ENCODE data around the gene LZTR1. TPM values are rescaled to one million over a fixed set of nuclear protein-coding genes. Genes with fewer than 3 reads are reported as not detected.
A peak's percentile ranks its signal among the peaks of the same experiment; 100 is the strongest.
"Not testable (repeated sequence)": the region's sequence is repeated elsewhere in the genome, so short reads cannot be mapped to it uniquely, and the experiment has no call there.

LZTR1 gene
- total RNA-seq, 1 donor from 2014 or later = 24.7 TPM

DNA sequence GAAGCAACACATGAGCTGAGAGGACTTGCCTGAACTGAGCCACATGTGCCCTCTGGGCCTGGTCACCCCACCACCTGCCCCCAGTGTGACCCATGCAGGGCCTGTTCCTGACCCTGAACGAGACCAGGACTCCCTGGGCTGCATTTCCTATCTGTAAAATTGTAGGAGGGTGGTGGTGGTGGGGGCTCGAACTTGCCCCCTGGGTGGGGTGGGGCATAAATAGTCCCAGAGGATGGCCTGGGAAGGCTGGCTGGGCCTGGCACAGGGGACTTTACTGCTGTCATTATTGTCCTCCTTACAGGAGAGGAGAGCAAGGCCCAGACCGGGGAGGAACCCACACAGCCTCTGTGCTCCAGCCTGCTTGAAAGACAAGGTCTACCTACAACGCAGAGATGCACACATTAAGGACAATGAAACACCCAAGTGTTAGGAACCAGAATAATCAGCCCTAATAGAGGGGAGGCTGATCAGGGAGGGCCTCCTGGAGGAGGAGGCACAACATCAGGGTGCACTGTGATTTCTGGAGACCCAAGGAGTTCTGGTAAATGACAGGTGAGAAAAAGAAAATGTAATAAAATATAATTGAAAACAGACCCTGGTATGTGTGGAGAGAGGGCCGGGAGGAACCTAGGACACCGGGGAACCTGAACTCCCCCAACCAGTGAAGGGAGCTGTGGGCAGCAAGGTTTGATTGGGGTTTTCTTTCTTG is 17.9 kb upstream of the LZTR1 start:
- ATAC-seq (ENCODE audit: poor library complexity) (no peak), DNase-seq (peak; percentile 20)
- intact Hi-C loops (cut with DNase I) = no loop called here

DNA sequence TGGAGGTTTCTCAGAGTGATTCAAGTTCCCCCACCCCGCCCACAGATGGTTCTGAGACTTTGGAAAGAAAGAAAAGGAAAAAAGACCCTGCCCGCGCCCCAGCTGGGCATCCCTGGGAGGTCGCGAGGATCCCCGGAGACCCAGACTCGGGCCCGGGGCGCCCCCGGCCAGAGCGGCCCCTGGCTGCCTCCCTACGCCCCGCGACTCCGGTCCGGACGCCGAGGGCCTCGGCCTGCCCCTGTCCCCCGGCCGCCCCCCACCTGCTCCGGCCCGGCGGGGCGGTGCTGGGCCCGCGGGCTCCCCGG is 17.3 kb upstream of the LZTR1 start:
- DNase-seq = peak; percentile 10
- intact Hi-C loops (cut with DNase I) = no loop called here
- no peak for ATAC-seq (ENCODE audit: poor library complexity)

DNA sequence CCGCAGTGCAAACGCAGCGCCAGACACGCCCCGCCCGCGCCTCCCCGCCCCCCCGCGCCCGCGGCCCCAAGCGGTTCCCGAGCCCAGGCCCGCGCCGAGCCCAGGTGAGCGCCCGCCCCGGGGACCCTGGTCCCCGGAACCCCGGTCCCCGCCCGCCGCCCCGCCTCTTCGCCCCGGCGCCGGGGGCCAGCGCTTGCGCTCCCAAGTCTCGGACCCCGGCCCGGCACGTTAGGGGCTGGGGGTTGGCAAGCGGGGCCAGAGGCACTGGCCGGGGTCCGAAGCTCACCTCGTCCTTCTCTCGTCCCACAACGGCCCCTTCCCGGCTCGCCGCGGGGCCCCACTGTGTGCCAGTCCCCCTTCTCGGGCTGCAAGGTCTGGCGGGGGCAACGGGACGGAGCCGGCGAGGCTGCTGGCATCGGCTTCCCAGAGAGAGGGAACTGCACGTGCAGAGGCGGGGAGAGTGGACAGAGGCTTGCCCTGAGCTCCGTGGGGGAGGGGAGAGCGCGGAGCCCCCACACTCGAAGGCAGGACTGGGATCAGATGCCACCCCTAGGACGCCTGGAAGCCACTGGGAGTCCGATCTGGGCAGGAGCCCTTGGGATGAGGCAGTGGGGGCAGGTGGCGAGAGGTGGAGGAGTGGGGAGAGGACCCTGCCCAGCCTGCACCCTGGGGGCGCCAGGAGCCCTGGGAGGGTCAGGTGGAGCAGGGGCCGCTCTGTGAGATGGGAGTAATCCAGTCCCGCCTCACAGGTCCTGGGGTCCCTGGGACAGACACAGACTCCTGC is 16.8 kb upstream of the LZTR1 start:
- DNase-seq (peak; percentile 47), ATAC-seq (ENCODE audit: poor library complexity) (no peak)
- intact Hi-C loops (cut with DNase I) = no loop called here

DNA sequence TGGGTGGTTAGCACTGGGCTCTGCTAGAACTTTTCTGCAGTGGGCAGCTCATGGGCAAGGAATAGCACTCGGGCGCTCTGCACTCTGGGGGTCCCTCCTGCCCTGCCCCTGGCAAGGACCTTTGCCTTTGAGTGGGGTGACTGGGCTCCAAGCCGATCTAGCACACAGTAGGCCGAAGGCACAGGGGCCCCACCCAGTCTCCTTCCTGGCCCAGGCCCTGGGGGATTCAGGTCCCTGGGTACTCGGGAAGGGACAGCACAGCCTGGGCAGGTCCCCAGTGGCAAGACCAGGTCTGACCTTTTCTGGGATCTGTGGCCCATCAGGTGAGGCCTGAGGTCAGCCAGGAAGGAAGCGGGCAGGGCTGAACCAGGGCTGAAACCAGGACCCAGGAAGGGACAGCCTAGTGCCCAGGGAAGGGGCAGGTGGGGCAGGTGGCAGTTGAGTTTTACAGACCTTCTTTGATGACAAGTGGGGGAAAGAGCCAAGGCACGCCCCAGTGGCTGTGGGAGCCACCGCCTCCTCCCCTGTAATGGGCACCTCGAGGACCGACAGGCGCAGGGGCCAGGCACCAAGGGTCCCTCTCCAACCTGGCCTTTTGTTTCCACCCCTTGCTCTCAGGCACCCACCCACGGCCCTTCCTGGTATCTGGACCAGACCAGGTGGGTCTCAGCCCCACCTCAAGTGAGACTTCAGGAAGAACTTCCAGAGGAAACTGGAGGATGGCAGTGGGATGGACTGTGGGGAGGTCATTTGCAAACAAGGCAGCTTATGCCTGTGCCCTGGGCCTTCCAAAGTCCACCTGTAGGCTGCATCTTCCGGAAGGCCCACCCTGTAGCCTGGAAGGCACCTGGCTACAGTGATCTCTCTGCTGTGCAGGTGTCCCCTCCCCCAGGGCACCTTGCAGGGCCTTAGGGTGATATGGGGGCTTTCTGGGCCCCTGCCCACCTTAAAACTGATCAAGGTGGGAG is 15.9 kb upstream of the LZTR1 start:
- DNase-seq (peak; percentile 35), ATAC-seq (ENCODE audit: poor library complexity) (no peak)
- intact Hi-C loops (cut with DNase I) = no loop called here

DNA sequence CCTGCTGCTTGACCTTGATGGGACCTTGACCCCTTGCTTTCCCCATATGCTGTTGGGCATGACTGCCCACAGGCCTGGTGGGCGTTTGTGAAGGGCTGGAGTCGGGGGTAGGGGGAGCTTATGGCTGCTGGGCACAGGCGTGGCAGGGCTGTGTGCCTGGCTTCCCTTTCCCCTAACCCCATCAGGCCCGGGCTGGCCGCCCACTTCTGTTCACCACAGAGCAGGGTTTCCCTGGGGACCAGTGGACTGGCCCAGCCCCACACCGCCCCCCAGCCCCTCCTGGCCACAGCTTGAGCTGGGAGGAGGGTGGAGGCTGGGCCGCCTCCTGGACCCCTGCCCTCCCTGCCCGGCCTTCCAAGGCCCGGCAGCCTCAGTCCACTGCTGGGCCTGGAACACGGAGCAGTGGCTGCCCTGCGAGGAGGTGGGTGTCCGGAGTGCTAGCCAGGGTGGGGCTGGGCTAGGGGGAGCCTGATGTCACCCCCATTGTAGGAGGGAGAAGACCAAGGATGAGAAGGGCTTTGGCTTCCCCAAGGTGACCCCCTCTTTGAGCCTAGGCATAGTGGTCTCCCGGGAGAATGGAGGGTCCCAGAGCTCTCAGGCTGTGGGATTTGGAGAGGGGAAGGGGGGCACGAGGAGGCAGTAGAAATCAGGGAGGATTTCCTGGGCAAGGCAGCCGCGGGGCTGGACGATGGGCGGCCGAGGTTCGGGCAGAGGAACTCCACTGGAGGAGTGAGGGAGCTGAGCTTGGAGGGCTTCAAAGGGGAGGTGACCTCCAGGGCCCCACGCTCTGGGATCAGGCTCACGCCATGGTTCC is 15.0 kb upstream of the LZTR1 start, which contains the start of gene AIFM3:
TSS of gene AIFM3 (plus strand) at position 373 of the 814 bp plus-strand sequence. CDS start 690 bp downstream, outside the sequence.
- ATAC-seq (ENCODE audit: poor library complexity) = no peak
- DNase-seq = peak; percentile 36
- intact Hi-C loops (cut with DNase I) = no loop called here

DNA sequence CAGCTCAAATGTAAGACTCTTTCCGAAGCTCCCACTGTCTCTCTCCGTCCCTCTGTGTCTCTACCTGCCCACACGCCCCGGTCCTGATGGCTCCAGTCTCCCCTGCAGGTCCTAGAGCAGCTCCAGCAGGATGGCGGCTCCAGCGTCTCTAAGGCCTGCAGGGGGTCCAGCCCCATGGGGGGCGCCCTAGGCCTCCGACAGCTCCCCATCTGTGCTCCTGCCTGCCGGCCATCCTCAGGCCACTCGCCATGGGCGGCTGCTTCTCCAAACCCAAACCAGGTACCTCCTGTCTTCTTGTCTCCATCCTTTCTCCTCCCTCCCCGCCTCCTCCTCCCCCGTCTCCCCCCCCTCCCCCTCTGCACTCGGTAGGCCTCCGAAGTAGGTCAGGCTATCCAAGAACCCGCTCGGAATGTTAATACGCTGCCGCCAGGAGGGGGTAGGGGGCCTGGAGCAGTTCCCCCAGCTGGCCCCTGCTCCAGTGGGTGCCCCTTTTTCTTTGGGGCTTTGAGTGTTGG is 14.3 kb upstream of the LZTR1 start:
- intact Hi-C loops (cut with DNase I) = no loop called here
- no peak for DNase-seq
- no peak for ATAC-seq (ENCODE audit: poor library complexity)

DNA sequence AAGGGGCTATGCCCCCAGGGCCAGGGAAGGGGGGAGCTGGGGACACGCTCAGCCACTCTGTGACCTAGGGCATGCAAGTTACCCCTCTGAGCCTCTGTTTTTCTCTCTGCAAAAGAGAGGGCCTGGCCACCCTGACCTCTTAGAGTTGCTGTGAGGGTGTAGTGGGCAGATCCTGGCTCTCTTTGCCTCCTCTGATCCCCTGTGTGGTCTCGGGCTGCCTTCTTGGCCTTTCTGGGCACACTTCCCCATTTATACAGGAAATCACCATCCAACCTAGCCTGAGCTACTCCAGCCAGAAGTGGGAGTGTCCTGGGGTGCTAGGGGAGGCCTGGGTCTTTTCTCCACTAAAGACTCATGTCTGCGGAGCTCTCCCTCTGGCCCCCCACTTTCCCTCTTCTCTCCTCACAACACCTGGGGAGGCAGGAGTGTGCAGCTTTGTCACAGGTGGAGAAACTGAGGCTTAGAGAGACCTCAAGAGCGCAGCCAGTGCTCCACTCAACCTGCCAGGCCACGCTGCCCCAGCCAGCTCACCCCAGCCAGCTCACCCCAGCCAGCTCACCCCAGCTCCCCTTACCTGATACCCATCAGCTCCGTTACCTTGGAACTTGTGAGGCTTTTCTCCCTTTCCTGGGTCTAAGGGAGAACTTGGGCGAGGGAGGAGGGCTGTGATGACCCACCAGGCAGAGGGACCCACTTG is 13.7 kb upstream of the LZTR1 start:
- DNase-seq (no peak), ATAC-seq (ENCODE audit: poor library complexity) (peak; percentile 24)
- intact Hi-C loops (cut with DNase I) = no loop called here

DNA sequence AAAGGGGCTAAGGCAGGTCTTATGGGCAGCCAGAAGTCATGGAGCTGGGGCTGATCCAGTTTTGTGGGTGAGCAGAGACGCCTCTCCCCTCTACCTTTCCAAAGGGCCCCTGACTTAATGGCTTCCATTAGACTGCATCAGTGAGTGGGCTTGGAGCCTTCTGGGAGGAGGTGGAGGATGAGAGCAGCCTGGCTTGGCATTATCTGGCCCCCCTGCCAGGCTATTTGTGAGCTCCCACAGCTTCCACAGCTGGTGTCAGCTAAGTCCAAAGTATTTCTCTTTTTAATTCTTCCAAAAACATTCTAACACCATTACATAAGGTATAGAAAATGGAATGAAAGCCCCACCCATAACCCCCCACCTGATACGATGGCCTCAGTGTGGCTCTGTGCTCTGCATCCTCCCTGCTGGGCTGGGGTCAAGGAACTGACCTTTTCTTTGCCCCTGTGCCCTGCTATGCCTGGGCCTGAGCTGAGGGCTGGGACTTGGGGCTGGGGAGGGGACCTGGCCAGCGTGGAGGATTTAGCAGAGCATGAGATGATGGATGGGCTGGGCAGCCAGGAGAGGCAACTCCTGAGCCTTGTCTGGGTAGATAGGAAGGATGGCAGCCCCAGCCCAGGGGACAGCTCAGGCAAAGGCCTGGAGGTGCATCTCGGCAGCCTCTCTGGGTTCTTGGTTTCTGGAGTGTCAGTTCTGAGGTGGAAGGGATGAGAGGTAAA is 11.0 kb upstream of the LZTR1 start:
- DNase-seq (no peak), ATAC-seq (ENCODE audit: poor library complexity) (no peak)
- intact Hi-C loops (cut with DNase I) = no loop called here

DNA sequence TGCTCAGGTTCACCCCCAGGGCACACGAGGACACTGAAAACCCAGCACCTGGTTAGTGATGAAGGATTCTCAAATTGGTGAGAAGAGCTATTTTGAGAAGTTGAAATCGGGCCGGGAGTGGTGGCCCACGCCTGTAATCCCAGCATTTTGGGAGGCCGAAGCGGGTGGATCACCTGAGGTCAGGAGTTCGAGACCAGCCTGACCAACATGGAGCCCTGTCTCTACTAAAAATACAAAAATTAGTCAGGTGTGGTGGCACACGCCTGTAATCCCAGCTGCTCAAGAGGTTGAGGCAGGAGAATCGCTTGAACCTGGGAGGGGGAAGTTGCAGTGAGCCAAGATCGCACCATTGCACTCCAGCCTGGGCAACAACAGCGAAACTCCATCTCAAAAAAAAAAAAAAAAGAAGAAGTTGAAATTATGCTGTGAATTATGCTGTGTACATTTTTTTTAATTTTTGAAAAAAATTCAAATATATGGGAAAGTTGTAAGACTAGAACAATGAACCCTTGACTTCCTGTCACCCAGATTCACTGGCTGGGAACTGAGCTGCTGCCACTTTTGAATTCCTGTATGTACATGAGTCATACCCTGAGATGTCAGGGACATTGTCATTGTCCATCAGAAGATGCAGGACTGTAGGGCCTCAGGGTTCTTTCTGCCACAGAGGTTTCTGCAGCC is 9.9 kb upstream of the LZTR1 start:
- DNase-seq; ATAC-seq (ENCODE audit: poor library complexity); intact Hi-C loops (cut with DNase I): not testable (repeated sequence)

DNA sequence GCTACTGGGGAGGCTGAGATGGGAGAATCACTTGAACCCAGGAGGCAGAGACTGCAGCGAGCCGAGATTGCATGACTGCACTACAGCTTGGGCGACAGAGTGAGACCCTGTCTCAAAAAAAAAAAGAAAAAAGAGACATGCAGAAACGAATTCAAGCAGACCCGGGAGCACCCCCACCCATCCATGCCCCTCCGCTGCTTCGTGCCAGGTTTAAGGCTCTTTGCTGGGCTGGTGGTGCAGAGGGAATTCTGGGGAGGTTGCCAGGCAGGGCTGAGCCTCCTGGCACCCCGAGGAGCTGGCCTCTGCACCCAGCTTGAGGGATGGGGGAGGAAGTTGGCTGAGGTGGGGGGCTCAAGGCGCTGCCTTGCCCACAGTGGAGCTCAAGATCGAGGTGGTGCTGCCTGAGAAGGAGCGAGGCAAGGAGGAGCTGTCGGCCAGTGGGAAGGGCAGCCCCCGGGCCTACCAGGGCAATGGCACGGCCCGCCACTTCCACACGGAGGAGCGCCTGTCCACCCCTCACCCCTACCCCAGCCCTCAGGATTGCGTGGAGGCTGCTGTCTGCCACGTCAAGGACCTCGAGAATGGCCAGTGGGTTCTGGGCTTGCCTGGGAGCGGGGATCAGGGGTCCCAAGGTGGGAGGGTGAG is 9.0 kb upstream of the LZTR1 start:
- ATAC-seq (ENCODE audit: poor library complexity) (no peak), DNase-seq (no peak)
- intact Hi-C loops (cut with DNase I) = no loop called here

DNA sequence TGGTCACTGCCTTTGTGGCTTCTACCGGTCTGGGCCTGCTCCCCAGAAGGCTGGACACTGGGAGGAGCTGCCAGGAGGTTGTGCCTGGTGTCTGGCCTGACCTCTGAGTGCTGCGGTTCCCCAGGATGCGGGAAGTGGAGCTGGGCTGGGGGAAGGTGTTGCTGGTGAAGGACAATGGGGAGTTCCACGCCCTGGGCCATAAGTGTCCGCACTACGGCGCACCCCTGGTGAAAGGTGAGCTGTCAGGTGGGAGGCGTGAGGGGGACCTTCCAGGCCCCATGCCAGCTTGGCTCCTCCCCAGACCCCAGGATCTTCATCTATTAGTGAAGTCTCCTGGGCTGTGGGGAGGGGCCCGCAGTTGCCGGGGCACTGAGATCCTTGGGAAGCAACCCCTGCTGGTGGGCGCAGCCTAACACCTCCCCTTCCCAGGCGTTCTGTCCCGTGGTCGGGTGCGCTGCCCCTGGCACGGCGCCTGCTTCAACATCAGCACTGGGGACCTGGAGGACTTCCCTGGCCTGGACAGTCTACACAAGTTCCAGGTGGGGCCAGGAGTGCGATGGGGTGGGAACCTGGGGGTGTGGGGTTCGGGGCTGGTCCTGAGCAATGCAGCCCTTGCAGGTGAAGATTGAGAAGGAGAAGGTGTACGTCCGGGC is 8.3 kb upstream of the LZTR1 start:
- intact Hi-C loops (cut with DNase I) = no loop called here
- ATAC-seq (ENCODE audit: poor library complexity) (peak; percentile 10), DNase-seq (no peak)

DNA sequence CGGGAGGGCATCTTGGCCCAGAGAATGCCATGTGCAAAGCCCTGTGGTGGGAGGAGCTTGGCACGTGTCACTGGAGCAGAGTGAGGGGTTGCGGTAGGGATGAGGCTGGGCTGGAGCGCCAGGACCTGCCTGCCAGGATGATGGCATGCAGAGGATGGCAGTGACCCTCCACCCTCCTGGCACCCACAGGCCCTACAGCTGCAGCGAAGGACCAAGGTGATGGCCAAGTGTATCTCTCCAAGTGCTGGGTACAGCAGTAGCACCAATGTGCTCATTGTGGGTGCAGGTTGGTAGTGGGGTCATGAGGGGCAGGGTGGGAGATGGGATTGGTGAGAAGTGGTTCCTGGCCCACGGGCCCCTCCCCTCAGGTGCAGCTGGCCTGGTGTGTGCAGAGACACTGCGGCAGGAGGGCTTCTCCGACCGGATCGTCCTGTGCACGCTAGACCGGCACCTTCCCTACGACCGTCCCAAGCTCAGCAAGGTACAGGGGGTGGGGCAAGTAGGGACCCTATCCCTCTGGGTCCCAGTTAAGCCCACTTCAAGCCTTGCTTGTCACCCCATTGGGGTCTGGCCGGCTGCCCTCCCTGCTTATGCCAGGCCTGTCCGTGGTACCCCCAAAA is 7.7 kb upstream of the LZTR1 start:
- no peak for DNase-seq
- no peak for ATAC-seq (ENCODE audit: poor library complexity)
- intact Hi-C loops (cut with DNase I) = no loop called here

DNA sequence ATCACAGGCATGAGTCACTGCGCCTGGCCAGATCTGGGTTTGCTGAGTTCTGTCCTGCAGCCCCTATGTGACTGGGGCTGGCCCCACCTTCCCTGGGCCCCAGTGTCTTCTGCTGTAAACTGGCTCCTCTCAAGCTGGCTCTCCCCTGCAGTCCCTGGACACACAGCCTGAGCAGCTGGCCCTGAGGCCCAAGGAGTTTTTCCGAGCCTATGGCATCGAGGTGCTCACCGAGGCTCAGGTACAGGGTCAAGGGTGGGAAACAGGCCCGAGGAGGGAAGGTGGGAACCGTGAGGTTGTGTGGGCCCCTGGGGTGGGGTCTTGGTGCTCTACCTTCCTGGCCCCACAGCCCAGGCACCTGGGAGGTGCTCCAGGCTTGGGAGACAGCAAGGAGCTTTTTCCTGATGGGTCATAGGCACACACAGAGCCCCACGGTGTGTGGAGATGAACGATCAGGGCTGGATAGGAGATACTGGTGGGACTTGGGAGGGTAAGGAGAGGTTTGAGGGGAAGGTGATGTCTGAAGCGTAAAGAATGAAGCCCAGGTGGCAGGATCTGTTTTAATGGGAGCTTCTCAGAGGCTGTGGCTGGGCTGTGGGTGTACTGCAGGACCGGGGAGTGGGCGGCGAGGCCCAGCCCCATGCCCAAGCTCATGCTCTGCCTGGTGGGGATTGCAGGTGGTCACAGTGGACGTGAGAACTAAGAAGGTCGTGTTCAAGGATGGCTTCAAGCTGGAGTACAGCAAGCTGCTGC is 6.4 kb upstream of the LZTR1 start:
- ATAC-seq (ENCODE audit: poor library complexity) (no peak), DNase-seq (no peak)
- intact Hi-C loops (cut with DNase I) = no loop called here

DNA sequence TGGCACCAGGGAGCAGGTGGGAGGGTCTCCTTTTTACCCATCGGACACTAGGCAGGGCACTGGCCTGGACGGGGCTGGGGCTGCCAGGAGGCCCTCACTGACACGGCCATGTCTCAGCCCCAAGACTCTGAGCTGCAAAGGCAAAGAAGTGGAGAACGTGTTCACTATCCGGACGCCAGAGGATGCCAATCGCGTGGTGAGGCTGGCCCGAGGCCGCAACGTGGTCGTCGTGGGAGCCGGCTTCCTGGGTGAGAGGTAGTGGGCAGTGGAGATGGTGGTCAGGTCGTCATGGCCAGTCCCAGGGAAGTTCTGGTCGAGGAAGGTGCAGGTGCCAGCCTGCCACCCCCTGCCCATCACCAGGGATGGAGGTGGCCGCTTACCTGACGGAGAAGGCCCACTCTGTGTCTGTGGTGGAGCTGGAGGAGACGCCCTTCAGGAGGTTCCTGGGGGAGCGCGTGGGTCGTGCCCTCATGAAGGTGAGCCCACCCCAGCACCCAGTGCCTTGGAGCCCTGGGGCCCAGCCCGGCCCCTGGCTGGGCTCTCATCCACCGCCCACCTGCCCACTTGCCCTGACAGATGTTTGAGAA is 5.7 kb upstream of the LZTR1 start:
- intact Hi-C loops (cut with DNase I) = no loop called here
- no peak for ATAC-seq (ENCODE audit: poor library complexity)
- no peak for DNase-seq
